HL-60 (cell line): ENCODE data around the gene DHRS2.

ENCODE experiments used
- DNase-seq, 2 experiments: peaks; one replicate each; pipeline ENCODE4 v3.0.0-alpha.2; 2010 to 2020; ENCODE audit warnings: low read depth in 1 of 2, low spot score in 1 of 2
- H3K27ac ChIP-seq: fragments of 250-450 bp; sonication (Bioruptor Pico); replicated peaks from 2 replicates; pipeline ENCODE4 v1.5.1; 2020; ENCODE audit warnings: mild to moderate bottlenecking, moderate library complexity
- H3K27me3 ChIP-seq: fragments of 250-450 bp; sonication (Bioruptor Pico); 2 replicates; pipeline ENCODE4 v1.5.1; 2021; ENCODE audit warnings: mild to moderate bottlenecking, moderate library complexity; ENCODE audit not compliant: insufficient read depth, poor library complexity, severe bottlenecking
- H3K4me3 ChIP-seq: replicated peaks from 2 replicates; pipeline ENCODE4 v1.5.1; 2011; ENCODE audit warnings: mild to moderate bottlenecking, control low read depth, low read length; ENCODE audit not compliant: insufficient read depth
- GABPA ChIP-seq: IDR thresholded peaks from 2 replicates; pipeline ENCODE4 v1.6.1; 2012; ENCODE audit warnings: low read depth
- POLR2AphosphoS5 ChIP-seq: IDR thresholded peaks from 2 replicates; pipeline ENCODE4 v1.6.1; 2012; ENCODE audit warnings: low read depth
- REST ChIP-seq: IDR thresholded peaks from 2 replicates; pipeline ENCODE4 v1.6.1; 2012; ENCODE audit warnings: low read depth; ENCODE audit not compliant: insufficient replicate concordance
- SPI1 ChIP-seq: IDR thresholded peaks from 2 replicates; pipeline ENCODE4 v1.6.1; 2012; ENCODE audit warnings: low read depth, mild to moderate bottlenecking, borderline replicate concordance
- TF ChIP-seq, protein P1 (sequence below): IDR thresholded peaks from one replicate; pipeline ENCODE4 v1.5.1; 2011; ENCODE audit warnings: low read length, control low read depth, inconsistent platforms; ENCODE audit not compliant: insufficient read depth

The DHRS2 gene

DNA sequence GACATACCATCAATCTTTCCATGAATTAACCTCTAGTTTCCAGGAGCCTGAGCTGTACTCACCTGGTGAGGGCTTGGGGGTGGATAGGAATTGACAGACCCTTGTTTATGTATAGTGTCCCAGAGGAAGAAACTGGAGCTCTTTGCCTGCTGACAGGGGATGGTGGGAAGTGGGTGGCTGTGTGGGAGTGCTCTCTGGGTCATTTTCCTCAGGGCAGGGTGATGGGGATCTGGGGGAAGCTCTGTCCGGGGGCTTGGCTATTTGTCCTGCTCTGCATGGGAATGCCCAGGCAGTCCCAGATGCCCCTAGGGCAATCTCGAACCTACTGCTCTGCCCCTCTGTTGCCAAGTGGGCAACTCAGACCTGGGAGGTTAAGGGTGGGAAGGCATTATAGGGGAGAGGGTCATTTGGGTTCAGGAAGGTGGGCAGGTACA, 21.8 kb upstream of the DHRS2 start:
- no peak overlapping the region for H3K27ac ChIP-seq
- no peak overlapping the region for H3K4me3 ChIP-seq
- peaks cover 2% of the 10 kb centered on the region for H3K27me3 ChIP-seq
- DNase-seq = no peak
- TF ChIP-seq POLR2AphosphoS5 (no peak), REST (no peak), GABPA (no peak), SPI1 (no peak)
- TF ChIP-seq, protein P1, sequence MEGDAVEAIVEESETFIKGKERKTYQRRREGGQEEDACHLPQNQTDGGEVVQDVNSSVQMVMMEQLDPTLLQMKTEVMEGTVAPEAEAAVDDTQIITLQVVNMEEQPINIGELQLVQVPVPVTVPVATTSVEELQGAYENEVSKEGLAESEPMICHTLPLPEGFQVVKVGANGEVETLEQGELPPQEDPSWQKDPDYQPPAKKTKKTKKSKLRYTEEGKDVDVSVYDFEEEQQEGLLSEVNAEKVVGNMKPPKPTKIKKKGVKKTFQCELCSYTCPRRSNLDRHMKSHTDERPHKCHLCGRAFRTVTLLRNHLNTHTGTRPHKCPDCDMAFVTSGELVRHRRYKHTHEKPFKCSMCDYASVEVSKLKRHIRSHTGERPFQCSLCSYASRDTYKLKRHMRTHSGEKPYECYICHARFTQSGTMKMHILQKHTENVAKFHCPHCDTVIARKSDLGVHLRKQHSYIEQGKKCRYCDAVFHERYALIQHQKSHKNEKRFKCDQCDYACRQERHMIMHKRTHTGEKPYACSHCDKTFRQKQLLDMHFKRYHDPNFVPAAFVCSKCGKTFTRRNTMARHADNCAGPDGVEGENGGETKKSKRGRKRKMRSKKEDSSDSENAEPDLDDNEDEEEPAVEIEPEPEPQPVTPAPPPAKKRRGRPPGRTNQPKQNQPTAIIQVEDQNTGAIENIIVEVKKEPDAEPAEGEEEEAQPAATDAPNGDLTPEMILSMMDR = no peak

GRCh38 chr14:23615856-23616255, 20.3 kb upstream of the DHRS2 start:
- Histone ChIP-seq H3K27me3 (peaks cover 2% of the 10 kb centered on the region), H3K27ac (no peak overlapping the region), H3K4me3 (no peak overlapping the region)
- no peak for DNase-seq
- no peak for TF ChIP-seq REST
- no peak for TF ChIP-seq POLR2AphosphoS5
- TF ChIP-seq, protein P1 = no peak
- TF ChIP-seq GABPA = no peak
- no peak for TF ChIP-seq SPI1

GRCh38 chr14:23617539-23617938, 18.6 kb upstream of the DHRS2 start:
- H3K4me3 ChIP-seq = no peak overlapping the region
- DNase-seq = no peak
- H3K27ac ChIP-seq = no peak overlapping the region
- TF ChIP-seq SPI1 (no peak), REST (no peak), GABPA (no peak), POLR2AphosphoS5 (no peak)
- TF ChIP-seq, protein P1 = no peak
- H3K27me3 ChIP-seq = peaks cover 2% of the 10 kb centered on the region
